ENCODE data around the gene PRR23E.

The PRR23E gene

GRCh38 chr3:127185962-127186674 lies 6.8 kb upstream of the PRR23E start:
- H3K27me3 Mint-ChIP-seq, result peaks cover 3% of the 10 kb centered on the region
- H3K9me3 Mint-ChIP-seq, result peaks cover 7% of the 10 kb centered on the region
- H3K4me1 Mint-ChIP-seq (ENCODE audit: low read depth), result no peaks in the 10 kb centered on the region
- no peaks in the 10 kb centered on the region for H3K36me3 Mint-ChIP-seq (ENCODE audit: low read depth)
- no peak for DNase-seq
- H3K4me3 Mint-ChIP-seq, result no peak overlapping the region
- no peak overlapping the region for H3K27ac Mint-ChIP-seq

GRCh38 chr3:127187316-127187715 lies 5.6 kb upstream of the PRR23E start:
- DNase-seq, result no peak
- H3K4me1 Mint-ChIP-seq (ENCODE audit: low read depth), result no peaks in the 10 kb centered on the region
- H3K4me3 Mint-ChIP-seq, result no peak overlapping the region
- H3K27ac Mint-ChIP-seq, result no peak overlapping the region
- peaks cover 3% of the 10 kb centered on the region for H3K27me3 Mint-ChIP-seq
- H3K36me3 Mint-ChIP-seq (ENCODE audit: low read depth), result no peaks in the 10 kb centered on the region
- H3K9me3 Mint-ChIP-seq, result peaks cover 7% of the 10 kb centered on the region

- H3K9me3 Mint-ChIP-seq, result peaks cover 4% of the 10 kb centered on the region
- no peak overlapping the region for H3K27ac Mint-ChIP-seq
- no peak overlapping the region for H3K4me3 Mint-ChIP-seq
- no peak for DNase-seq
- no peaks in the 10 kb centered on the region for H3K27me3 Mint-ChIP-seq
- H3K4me1 Mint-ChIP-seq (ENCODE audit: low read depth), result no peaks in the 10 kb centered on the region
- no peaks in the 10 kb centered on the region for H3K36me3 Mint-ChIP-seq (ENCODE audit: low read depth)
These were observed 410 bp downstream of the PRR23E start for GRCh38 chr3:127193341-127193740.

GRCh38 chr3:127193775-127194174 lies 844 bp downstream of the PRR23E start:
- Mint-ChIP-seq H3K27me3 (no peaks in the 10 kb centered on the region), H3K36me3 (ENCODE audit: low read depth) (no peaks in the 10 kb centered on the region), H3K9me3 (peaks cover 2% of the 10 kb centered on the region), H3K27ac (no peak overlapping the region), H3K4me3 (no peak overlapping the region), H3K4me1 (ENCODE audit: low read depth) (no peaks in the 10 kb centered on the region)
- DNase-seq, result no peak

DNA sequence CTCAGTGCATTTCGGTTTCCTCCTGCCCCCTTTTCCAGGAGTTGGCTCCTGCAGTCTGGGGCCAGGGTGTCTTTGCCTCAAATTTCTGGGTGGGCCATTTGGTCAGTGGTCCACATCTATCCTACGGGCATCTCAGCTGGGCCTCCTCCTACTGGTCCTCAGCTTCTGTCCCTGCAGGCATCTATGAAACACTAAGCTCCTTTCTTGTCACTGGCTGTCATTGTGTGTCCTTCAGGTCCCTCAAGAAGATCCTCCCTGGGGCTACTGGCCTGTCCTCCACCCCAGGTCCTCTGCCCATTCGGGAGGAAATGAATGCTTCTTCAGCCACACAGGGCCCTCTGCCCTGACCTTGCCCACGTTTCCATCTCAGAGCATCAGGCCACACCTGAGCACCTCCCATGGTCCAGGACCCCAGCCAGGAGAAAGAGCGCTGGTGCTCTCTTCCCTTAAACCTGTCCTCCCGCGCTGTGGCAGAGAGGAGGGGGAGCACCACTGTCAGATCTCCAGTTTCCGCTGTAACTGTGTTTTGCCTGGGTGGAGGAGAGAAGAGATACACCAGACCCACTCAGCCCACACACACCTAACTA lies 1.8 kb downstream of the PRR23E start:
- no peaks in the 10 kb centered on the region for H3K27me3 Mint-ChIP-seq
- no peaks in the 10 kb centered on the region for H3K9me3 Mint-ChIP-seq
- H3K36me3 Mint-ChIP-seq (ENCODE audit: low read depth), result no peaks in the 10 kb centered on the region
- DNase-seq, result no peak
- H3K27ac Mint-ChIP-seq, result no peak overlapping the region
- no peaks in the 10 kb centered on the region for H3K4me1 Mint-ChIP-seq (ENCODE audit: low read depth)
- no peak overlapping the region for H3K4me3 Mint-ChIP-seq

- no peaks in the 10 kb centered on the region for H3K36me3 Mint-ChIP-seq (ENCODE audit: low read depth)
- H3K4me3 Mint-ChIP-seq, result no peak overlapping the region
- no peak for DNase-seq
- no peaks in the 10 kb centered on the region for H3K9me3 Mint-ChIP-seq
- no peaks in the 10 kb centered on the region for H3K27me3 Mint-ChIP-seq
- H3K27ac Mint-ChIP-seq, result no peak overlapping the region
- no peaks in the 10 kb centered on the region for H3K4me1 Mint-ChIP-seq (ENCODE audit: low read depth)
These were observed 2.5 kb downstream of the PRR23E start for GRCh38 chr3:127195417-127195816.

DNA sequence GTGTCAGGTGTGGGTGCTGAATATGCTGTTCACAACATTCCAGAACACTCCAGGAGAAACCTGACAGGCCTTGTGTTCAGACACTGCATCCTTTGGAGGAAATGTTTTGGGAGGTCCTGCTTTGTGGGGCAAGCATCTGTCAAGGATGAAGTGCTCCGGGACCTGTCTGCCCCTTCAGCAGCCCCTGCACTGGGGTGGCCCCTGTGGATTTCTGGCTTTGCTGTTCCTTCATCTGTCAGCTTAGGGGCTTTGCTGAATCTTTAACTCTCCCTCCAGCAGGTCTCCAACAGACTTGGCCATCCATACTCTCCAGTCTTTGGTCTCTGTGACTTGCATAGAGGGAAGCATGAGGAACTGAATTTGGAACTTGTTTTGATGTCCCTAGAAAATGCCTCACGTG lies 3.1 kb downstream of the PRR23E start:
- no peak for DNase-seq
- no peak overlapping the region for H3K27ac Mint-ChIP-seq
- no peaks in the 10 kb centered on the region for H3K9me3 Mint-ChIP-seq
- H3K27me3 Mint-ChIP-seq, result no peaks in the 10 kb centered on the region
- H3K4me1 Mint-ChIP-seq (ENCODE audit: low read depth), result no peaks in the 10 kb centered on the region
- H3K36me3 Mint-ChIP-seq (ENCODE audit: low read depth), result no peaks in the 10 kb centered on the region
- no peak overlapping the region for H3K4me3 Mint-ChIP-seq

- no peaks in the 10 kb centered on the region for H3K27me3 Mint-ChIP-seq
- no peak for DNase-seq
- no peaks in the 10 kb centered on the region for H3K4me1 Mint-ChIP-seq (ENCODE audit: low read depth)
- H3K27ac Mint-ChIP-seq, result no peak overlapping the region
- no peak overlapping the region for H3K4me3 Mint-ChIP-seq
- H3K9me3 Mint-ChIP-seq, result no peaks in the 10 kb centered on the region
- H3K36me3 Mint-ChIP-seq (ENCODE audit: low read depth), result no peaks in the 10 kb centered on the region
These were observed 3.8 kb downstream of the PRR23E start for GRCh38 chr3:127196466-127197299.

DNA sequence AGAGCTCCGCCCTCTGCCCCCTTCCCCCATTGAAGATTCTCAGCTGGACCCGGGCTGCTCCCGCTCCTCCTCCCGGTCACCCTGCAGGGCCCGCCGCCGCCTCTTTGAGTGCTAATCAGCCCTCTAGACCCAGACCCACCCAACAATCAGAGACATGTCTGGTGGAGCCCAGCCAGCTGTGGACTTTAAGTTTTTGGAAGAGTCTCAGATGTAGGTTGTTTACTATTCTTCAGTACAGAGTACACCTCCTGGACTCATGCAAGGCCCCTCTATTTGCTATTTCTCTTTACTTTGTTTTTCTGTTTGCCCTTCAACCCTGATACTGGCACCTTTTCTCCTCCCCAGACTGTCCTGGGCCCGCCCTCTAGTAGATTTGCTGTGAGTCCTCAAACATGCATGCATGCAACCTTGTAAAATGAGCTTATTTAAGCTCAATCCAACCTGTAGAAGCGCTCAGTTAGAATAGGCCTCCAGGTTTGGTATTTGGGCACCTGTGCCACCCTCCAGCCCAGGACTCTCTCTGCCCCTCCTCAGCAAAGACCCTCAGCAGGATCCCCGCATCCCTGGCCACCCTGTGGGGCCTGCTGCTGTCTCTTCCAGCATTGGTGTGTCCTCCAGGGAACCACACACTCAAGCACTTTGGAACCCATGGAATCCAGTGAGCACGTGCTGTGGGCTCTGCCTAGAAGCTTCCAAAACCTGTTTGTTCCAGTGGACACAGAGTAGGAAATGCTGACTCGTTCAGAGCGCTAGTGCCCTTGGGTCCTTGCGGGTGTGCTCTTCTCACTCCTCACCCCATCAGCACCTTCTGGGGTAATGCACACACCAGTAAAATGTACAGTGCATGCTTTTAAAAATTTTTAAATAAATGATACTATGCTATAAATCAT lies 4.6 kb downstream of the PRR23E start:
- Mint-ChIP-seq H3K27me3 (no peaks in the 10 kb centered on the region), H3K36me3 (ENCODE audit: low read depth) (no peaks in the 10 kb centered on the region), H3K4me1 (ENCODE audit: low read depth) (no peaks in the 10 kb centered on the region), H3K9me3 (peaks cover 4% of the 10 kb centered on the region), H3K4me3 (no peak overlapping the region), H3K27ac (no peak overlapping the region)
- DNase-seq, result no peak

DNA sequence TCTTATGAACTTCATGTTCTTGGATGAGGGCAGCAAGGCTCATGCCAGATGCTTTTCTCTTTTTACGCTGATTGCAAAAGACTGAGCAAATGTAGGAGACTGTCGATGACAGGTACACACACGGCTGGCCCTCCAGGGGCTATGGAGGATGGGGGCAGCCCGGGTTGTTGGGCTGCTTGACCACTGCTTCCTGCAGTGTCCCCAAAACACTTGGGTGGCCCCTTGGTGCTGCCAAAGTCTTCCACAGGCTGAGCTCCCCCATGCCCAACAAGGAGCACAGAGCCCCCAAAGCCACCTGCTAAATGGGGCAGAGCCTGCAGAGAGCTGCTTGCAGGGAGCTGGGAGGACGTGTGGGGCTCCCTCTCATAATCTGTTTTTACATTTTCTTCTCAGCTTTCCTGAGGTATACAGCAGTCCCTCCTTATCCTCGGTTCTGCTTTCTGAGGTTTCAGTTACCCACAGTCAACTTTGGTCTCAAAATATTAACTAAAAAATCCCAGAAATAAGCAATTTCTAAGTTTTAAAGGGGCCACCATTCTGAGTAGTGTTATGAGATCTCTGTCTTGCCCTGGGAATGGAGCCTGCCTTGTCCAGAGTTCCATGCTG lies 7.3 kb downstream of the PRR23E start:
- Mint-ChIP-seq H3K36me3 (ENCODE audit: low read depth) (no peaks in the 10 kb centered on the region), H3K27ac (no peak overlapping the region), H3K4me3 (no peak overlapping the region), H3K27me3 (no peaks in the 10 kb centered on the region), H3K4me1 (ENCODE audit: low read depth) (no peaks in the 10 kb centered on the region), H3K9me3 (peaks cover 7% of the 10 kb centered on the region)
- DNase-seq, result no peak

DNA sequence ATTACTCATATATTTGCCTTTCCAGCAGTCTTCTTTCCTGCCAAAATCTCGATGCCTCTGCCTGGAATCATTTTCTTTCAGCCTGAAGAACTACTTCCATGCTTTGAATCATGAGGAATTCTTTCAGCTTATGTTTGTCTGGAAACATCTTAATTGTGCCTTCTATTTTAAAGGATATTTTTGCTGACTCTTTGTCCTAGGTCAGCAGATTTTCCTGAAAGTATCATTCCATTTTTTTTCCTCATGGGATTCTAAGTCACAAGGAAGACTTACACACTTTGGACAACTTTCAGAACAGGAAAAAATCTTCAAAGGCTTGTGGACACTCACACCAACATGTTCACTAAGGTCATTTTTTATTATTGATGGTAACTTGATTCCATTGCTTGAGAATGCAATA lies 10.1 kb downstream of the PRR23E start:
- no peak for DNase-seq
- no peaks in the 10 kb centered on the region for H3K4me1 Mint-ChIP-seq (ENCODE audit: low read depth)
- no peak overlapping the region for H3K4me3 Mint-ChIP-seq
- no peaks in the 10 kb centered on the region for H3K27me3 Mint-ChIP-seq
- peaks cover 7% of the 10 kb centered on the region for H3K9me3 Mint-ChIP-seq
- no peak overlapping the region for H3K27ac Mint-ChIP-seq
- no peaks in the 10 kb centered on the region for H3K36me3 Mint-ChIP-seq (ENCODE audit: low read depth)

GRCh38 chr3:127204841-127205582 lies 12.1 kb downstream of the PRR23E start:
- DNase-seq, result no peak
- no peaks in the 10 kb centered on the region for H3K36me3 Mint-ChIP-seq (ENCODE audit: low read depth)
- no peak overlapping the region for H3K4me3 Mint-ChIP-seq
- no peak overlapping the region for H3K27ac Mint-ChIP-seq
- H3K27me3 Mint-ChIP-seq, result no peaks in the 10 kb centered on the region
- H3K4me1 Mint-ChIP-seq (ENCODE audit: low read depth), result no peaks in the 10 kb centered on the region
- H3K9me3 Mint-ChIP-seq, result peaks cover 7% of the 10 kb centered on the region

GRCh38 chr3:127206154-127206553 lies 13.2 kb downstream of the PRR23E start:
- no peaks in the 10 kb centered on the region for H3K36me3 Mint-ChIP-seq (ENCODE audit: low read depth)
- no peak for DNase-seq
- H3K9me3 Mint-ChIP-seq, result peaks cover 7% of the 10 kb centered on the region
- H3K27ac Mint-ChIP-seq, result no peak overlapping the region
- no peak overlapping the region for H3K4me3 Mint-ChIP-seq
- no peaks in the 10 kb centered on the region for H3K27me3 Mint-ChIP-seq
- H3K4me1 Mint-ChIP-seq (ENCODE audit: low read depth), result no peaks in the 10 kb centered on the region

Data from activated T-cell treated with anti-CD3 and anti-CD28 coated beads, Interleukin-2, amount 50 U/mL, for 24 hours (primary cell).